Esophagus muscularis mucosa (tissue), 4 donors: ENCODE data around the gene SLITRK2. TPM values are rescaled to one million over a fixed set of nuclear protein-coding genes. Genes with fewer than 3 reads are reported as not detected.

ENCODE experiments used
- DNase-seq: peaks from one replicate; pipeline ENCODE4 v3.0.0-alpha.2; 2017; ENCODE audit errors: extremely low spot score
- H3K27ac ChIP-seq, 4 donors: fragments of 200-600 bp; sonication (generic); replicated peaks in 1 of 4; 1 replicate in 3 of 4; 2 replicates in 1 of 4; pipeline ENCODE4 v1.5.1; 2016 to 2019; ENCODE audit warnings: mild to moderate bottlenecking in 1 of 4
- H3K27me3 ChIP-seq, 4 donors: fragments of 200-600 bp; sonication (generic); one replicate each; pipeline versions ENCODE4 v1.5.1 to v1.6.0; 2016 to 2019
- H3K36me3 ChIP-seq, 4 donors: fragments of 200-600 bp; sonication (generic); one replicate each; pipeline ENCODE4 v1.5.1; 2016 to 2019
- H3K4me1 ChIP-seq, 4 donors: fragments of 200-600 bp; sonication (generic); one replicate each; pipeline ENCODE4 v1.5.1; 2016 to 2019
- H3K4me3 ChIP-seq, 4 donors: fragments of 200-600 bp; sonication (generic); 1 replicate in 2 of 4; 2 replicates in 2 of 4; pipeline ENCODE4 v1.5.1; 2016 to 2019; ENCODE audit warnings: mild to moderate bottlenecking in 4 of 4, moderate library complexity in 1 of 4
- H3K9me3 ChIP-seq, 4 donors: fragments of 200-600 bp; sonication (generic); 1 replicate in 3 of 4; 2 replicates in 1 of 4; pipeline ENCODE4 v1.5.1; 2016 to 2019
- CTCF ChIP-seq, 3 experiments: fragments of 200-600 bp in 2 of 3; fragments of 450-650 bp in 1 of 3; sonication (generic) in 2 of 3; IDR thresholded peaks; one replicate each; pipeline ENCODE4 v1.5.1; 2017 to 2019; ENCODE audit warnings: antibody characterized with exemption in 3 of 3, mild to moderate bottlenecking in 2 of 3, moderate library complexity in 1 of 3
- EP300 ChIP-seq: sonication (generic); formaldehyde crosslinking; IDR thresholded peaks from one replicate; pipeline ENCODE4 v1.6.1; 2017; ENCODE audit warnings: antibody characterized with exemption
- POLR2A ChIP-seq: fragments of 450-650 bp; IDR thresholded peaks from one replicate; pipeline ENCODE4 v1.6.1; 2017; ENCODE audit warnings: antibody characterized with exemption, moderate library complexity, mild to moderate bottlenecking, low read depth
- POLR2AphosphoS5 ChIP-seq, 2 donors: sonication (generic); formaldehyde crosslinking; IDR thresholded peaks; one replicate each; pipeline ENCODE4 v1.6.1; 2017; ENCODE audit warnings: antibody characterized with exemption in 2 of 2
- WGBS: methylation state at CpG from one replicate; pipeline ENCODE4 v1.1.5; 2018; 5-methylcytosine and 5-hydroxymethylcytosine counted together
- intact Hi-C: fragments of 100-400 bp; cut with DNase I; formaldehyde crosslinking; loops from one replicate; pipeline ENCODE4 v1.15.1; 2023
- total RNA-seq, 4 donors: library from RNA; depleted of rRNA; stranded (reverse); fragments of >200 nt; gene quantifications; one replicate each; pipeline versions ENCODE4 v1.1.0 to v1.2.1, GENCODE V29; 2016

The SLITRK2 gene
- total RNA-seq, 4 donors from 2014 or later = 0.17 to 0.83 (median 0.51) TPM

GRCh38 chrX:145821291-145821897, 3.8 kb downstream of the SLITRK2 start:
- Histone ChIP-seq H3K36me3 (no peaks in the 10 kb centered on the region), H3K9me3 (no peaks in the 10 kb centered on the region), H3K4me1 (peaks cover 0 to 12% (median 9%) of the 10 kb centered on the region in 4 donors), H3K27ac (no peak overlapping the region), H3K27me3 (peaks cover 0 to 45% (median 10%) of the 10 kb centered on the region in 4 donors), H3K4me3 (no peak overlapping the region)
- no peak for DNase-seq
- intact Hi-C loops = no loop called here
- TF ChIP-seq POLR2AphosphoS5 (IDR thresholded peaks at IDR 0.05) (no peak), CTCF (IDR thresholded peaks at IDR 0.05) (no peak), POLR2A (no peak), EP300 (no peak)
- 25% methylated on average over 30 of the region's 30 CpGs for WGBS

GRCh38 chrX:145821898-145822571, 4.4 kb downstream of the SLITRK2 start:
- peaks cover 0 to 12% (median 9%) of the 10 kb centered on the region in 4 donors for H3K4me1 ChIP-seq
- intact Hi-C loops = no loop called here
- TF ChIP-seq POLR2A (no peak), EP300 (no peak), POLR2AphosphoS5 (IDR thresholded peaks at IDR 0.05) (no peak), CTCF (IDR thresholded peaks at IDR 0.05) (no peak)
- no peak overlapping the region for H3K27ac ChIP-seq
- no peaks in the 10 kb centered on the region for H3K36me3 ChIP-seq
- H3K27me3 ChIP-seq = peaks cover 0 to 45% (median 10%) of the 10 kb centered on the region in 4 donors
- H3K4me3 ChIP-seq = no peak overlapping the region
- no peaks in the 10 kb centered on the region for H3K9me3 ChIP-seq
- DNase-seq = no peak
- WGBS = 42% methylated on average over 33 of the region's 33 CpGs

- no peak for TF ChIP-seq POLR2A
- TF ChIP-seq POLR2AphosphoS5 (IDR thresholded peaks at IDR 0.05) = no peak
- no peak for TF ChIP-seq CTCF (IDR thresholded peaks at IDR 0.05)
- no peak for TF ChIP-seq EP300
- intact Hi-C loops = no loop called here
- Histone ChIP-seq H3K27ac (no peak overlapping the region), H3K9me3 (no peaks in the 10 kb centered on the region), H3K36me3 (no peaks in the 10 kb centered on the region), H3K27me3 (peaks cover 0 to 40% (median 9%) of the 10 kb centered on the region in 4 donors), H3K4me1 (peaks cover 0 to 6% (median 4%) of the 10 kb centered on the region in 4 donors), H3K4me3 (no peak overlapping the region)
- no peak for DNase-seq
- 84% methylated on average over 6 of the region's 7 CpGs for WGBS
These were observed 5.5 kb downstream of the SLITRK2 start for GRCh38 chrX:145823132-145823531.

GRCh38 chrX:145825896-145826295, 8.3 kb downstream of the SLITRK2 start:
- intact Hi-C loops = no loop called here
- no peaks in the 10 kb centered on the region for H3K9me3 ChIP-seq
- no peaks in the 10 kb centered on the region for H3K36me3 ChIP-seq
- 11% methylated on average over 4 of the region's 4 CpGs for WGBS
- DNase-seq = no peak
- H3K4me3 ChIP-seq = no peak overlapping the region
- peaks cover 0 to 21% (median 5%) of the 10 kb centered on the region in 4 donors for H3K27me3 ChIP-seq
- no peaks in the 10 kb centered on the region for H3K4me1 ChIP-seq
- no peak overlapping the region for H3K27ac ChIP-seq
- TF ChIP-seq CTCF (IDR thresholded peaks at IDR 0.05) (no peak), POLR2AphosphoS5 (IDR thresholded peaks at IDR 0.05) (no peak), POLR2A (no peak), EP300 (no peak)
